Upper lobe of left lung (tissue), 6 donors: Measurements from ENCODE around the gene TEX36. TPM values are rescaled to one million over a fixed set of nuclear protein-coding genes. Genes with fewer than 3 reads are reported as not detected.

Source experiments
- ATAC-seq, 2 donors: fragments of 200-7000 bp; cut with Tn5 transposase; one replicate each; pipeline ENCODE4 v1.9.1; 2022; ENCODE audit warnings: mild to moderate bottlenecking in 2 of 2, moderate library complexity in 2 of 2; ENCODE audit not compliant: low FRiP score in 2 of 2
- DNase-seq, 2 donors: peaks; one replicate each; pipeline ENCODE4 v3.0.0-alpha.2; 2019 to 2020
- H3K27ac ChIP-seq, 4 donors: fragments of 200-600 bp; sonication (generic); one replicate each; pipeline ENCODE4 v1.5.1; 2016 to 2019
- H3K27me3 ChIP-seq, 4 donors: fragments of 200-600 bp; sonication (generic); one replicate each; pipeline ENCODE4 v1.5.1; 2017 to 2019
- H3K36me3 ChIP-seq, 4 donors: fragments of 200-600 bp; sonication (generic); one replicate each; pipeline ENCODE4 v1.5.1; 2016 to 2019
- H3K4me1 ChIP-seq, 4 donors: fragments of 200-600 bp; sonication (generic); one replicate each; pipeline ENCODE4 v1.5.1; 2018 to 2019
- H3K4me3 ChIP-seq, 4 donors: fragments of 200-600 bp; sonication (generic); one replicate each; pipeline ENCODE4 v1.5.1; 2017 to 2019; ENCODE audit warnings: mild to moderate bottlenecking in 2 of 4, moderate library complexity in 1 of 4
- H3K9me3 ChIP-seq, 4 donors: fragments of 200-600 bp; sonication (generic); one replicate each; pipeline ENCODE4 v1.5.1; 2018 to 2019
- EP300 ChIP-seq, 4 donors: sonication (generic); formaldehyde crosslinking; IDR thresholded peaks; one replicate each; pipeline ENCODE4 v1.5.1; 2017; ENCODE audit warnings: antibody characterized with exemption in 4 of 4, control low read depth in 2 of 4
- POLR2A ChIP-seq, 4 donors: fragments of 450-650 bp; IDR thresholded peaks; one replicate each; pipeline ENCODE4 v1.5.1; 2016 to 2017; ENCODE audit warnings: antibody characterized with exemption in 4 of 4, mild to moderate bottlenecking in 2 of 4
- POLR2AphosphoS5 ChIP-seq, 2 donors: sonication (generic); formaldehyde crosslinking; IDR thresholded peaks; one replicate each; pipeline ENCODE4 v1.5.1; 2017; ENCODE audit warnings: antibody characterized with exemption in 2 of 2
- WGBS, 2 donors: methylation state at CpG; one replicate each; pipeline ENCODE4 v1.1.5; 2017 to 2018; 5-methylcytosine and 5-hydroxymethylcytosine counted together
- total RNA-seq, 6 donors: library from RNA; depleted of rRNA in 4 of 6; stranded (reverse); fragments of >200 nt in 4 of 6; gene quantifications; one replicate each; pipeline versions ENCODE4 v1.1.0 to v1.2.1, GENCODE V29; 2016 to 2021
- TF ChIP-seq, protein P1 (sequence below), 6 experiments: fragments of 450-650 bp in 4 of 6; fragments of 200-600 bp in 2 of 6; sonication (generic) in 2 of 6; IDR thresholded peaks; one replicate each; pipeline ENCODE4 v1.5.1; 2016 to 2019; ENCODE audit warnings: antibody characterized with exemption in 6 of 6
- donor health status: DM: no; HTN: no; CAD: no; lungs with moderate emphysema.
- donor health status: DM: no; HTN: yes; CAD: no; lungs with severe emphysema.

TEX36 gene, protein sequence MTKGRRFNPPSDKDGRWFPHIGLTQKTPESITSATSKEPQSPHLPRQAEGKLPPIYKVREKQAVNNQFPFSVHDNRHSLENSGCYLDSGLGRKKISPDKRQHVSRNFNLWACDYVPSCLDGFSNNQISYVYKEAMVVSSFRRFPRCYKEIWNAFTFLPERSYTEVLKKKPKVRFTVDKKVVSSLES
- total RNA-seq = not detected

DNA sequence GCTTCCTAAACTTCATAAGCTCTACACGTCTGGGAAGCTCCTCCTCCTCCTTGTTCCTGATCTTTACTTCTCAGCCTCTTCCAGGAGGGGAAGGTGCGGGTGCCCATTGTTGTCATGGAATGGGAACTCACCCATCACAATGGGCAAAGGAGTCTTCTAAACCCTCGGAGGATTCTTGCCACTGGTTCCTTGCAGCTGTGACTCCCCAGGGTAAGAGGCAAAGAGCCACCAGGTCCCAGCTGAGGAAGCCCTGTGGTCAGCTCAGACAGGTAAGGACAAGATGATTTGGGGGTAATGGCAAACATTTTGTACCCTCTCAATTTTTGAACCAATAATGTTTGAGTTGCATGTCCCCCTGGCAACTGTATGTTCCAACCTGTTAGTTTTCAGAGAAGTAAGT, at the start of gene TEX36:
Gene TEX36 (minus strand): TSS at position 101 of the 400 bp plus-strand sequence. CDS start 174 bp downstream, outside the sequence.
- Histone ChIP-seq H3K27me3 (no peaks in the 10 kb centered on the region), H3K9me3 (no peaks in the 10 kb centered on the region), H3K27ac (no peak within 1 kb of the TSS), H3K36me3 (no peaks in the 10 kb centered on the region), H3K4me3 (no peak within 1 kb of the TSS), H3K4me1 (no peaks in the 10 kb centered on the region)
- no peak for TF ChIP-seq EP300 (IDR thresholded peaks at IDR 0.05)
- TF ChIP-seq, protein P1, sequence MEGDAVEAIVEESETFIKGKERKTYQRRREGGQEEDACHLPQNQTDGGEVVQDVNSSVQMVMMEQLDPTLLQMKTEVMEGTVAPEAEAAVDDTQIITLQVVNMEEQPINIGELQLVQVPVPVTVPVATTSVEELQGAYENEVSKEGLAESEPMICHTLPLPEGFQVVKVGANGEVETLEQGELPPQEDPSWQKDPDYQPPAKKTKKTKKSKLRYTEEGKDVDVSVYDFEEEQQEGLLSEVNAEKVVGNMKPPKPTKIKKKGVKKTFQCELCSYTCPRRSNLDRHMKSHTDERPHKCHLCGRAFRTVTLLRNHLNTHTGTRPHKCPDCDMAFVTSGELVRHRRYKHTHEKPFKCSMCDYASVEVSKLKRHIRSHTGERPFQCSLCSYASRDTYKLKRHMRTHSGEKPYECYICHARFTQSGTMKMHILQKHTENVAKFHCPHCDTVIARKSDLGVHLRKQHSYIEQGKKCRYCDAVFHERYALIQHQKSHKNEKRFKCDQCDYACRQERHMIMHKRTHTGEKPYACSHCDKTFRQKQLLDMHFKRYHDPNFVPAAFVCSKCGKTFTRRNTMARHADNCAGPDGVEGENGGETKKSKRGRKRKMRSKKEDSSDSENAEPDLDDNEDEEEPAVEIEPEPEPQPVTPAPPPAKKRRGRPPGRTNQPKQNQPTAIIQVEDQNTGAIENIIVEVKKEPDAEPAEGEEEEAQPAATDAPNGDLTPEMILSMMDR (IDR thresholded peaks at IDR 0.05) = no peak
- ATAC-seq = no peak
- 71 to 76% methylated on average over 3 of the region's 3 CpGs for WGBS, 2 donors
- no peak for DNase-seq

DNA sequence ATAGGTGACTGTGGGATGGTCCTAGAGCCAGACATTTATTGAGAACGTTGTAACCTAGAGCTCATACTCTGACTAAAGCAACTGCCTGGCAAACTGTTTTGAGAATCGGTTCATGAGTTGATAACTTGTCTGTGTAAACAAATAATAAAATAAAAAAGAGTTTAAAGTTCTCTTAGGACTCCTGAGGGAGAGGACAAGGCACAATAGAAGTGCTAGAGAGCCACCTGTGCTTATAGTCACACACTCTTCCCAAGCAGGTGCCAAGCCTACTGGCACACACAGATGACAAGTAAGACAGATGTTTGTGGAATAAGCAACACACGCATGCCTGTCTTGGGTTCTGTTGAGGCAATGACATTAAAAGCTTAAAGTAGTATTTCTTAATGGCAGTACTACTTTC, 44.5 kb upstream of the TEX36 start:
- H3K27ac ChIP-seq = no peak overlapping the region
- peaks cover 56 to 100% (median 76%) of the 10 kb centered on the region in 4 donors for H3K36me3 ChIP-seq
- no peaks in the 10 kb centered on the region for H3K4me1 ChIP-seq
- no peaks in the 10 kb centered on the region for H3K9me3 ChIP-seq
- WGBS, 2 donors = 59 to 64% methylated on average over 3 of the region's 3 CpGs
- H3K27me3 ChIP-seq = no peaks in the 10 kb centered on the region
- ATAC-seq = no peak
- no peak overlapping the region for H3K4me3 ChIP-seq
- TF ChIP-seq POLR2A (IDR thresholded peaks at IDR 0.05) (no peak), POLR2AphosphoS5 (IDR thresholded peaks at IDR 0.05) (no peak), EP300 (IDR thresholded peaks at IDR 0.05) (no peak)
- TF ChIP-seq, protein P1 (IDR thresholded peaks at IDR 0.05) = no peak
- no peak for DNase-seq

DNA sequence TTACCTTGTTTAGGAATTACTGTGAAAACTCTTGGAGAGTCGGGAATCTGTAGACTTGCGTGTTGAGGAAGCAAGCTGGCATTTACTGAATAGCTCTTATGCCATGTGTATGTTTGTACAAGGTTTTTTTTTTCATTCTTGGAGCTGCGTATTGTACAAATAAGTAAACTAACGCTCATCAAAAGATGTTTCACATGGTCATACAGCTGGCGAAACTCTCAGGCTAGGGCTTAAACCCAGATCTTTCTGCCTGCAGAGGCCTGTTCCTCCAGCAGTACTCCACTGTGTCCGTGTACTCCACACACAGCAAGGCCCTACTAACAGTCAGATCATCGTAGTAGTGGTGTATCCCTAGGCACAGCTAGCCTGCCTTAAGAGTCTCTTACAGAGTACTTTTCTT, 44.0 kb upstream of the TEX36 start:
- peaks cover 61 to 100% (median 75%) of the 10 kb centered on the region in 4 donors for H3K36me3 ChIP-seq
- ATAC-seq (no peak), DNase-seq (no peak)
- H3K27ac ChIP-seq = no peak overlapping the region
- 85 to 93% methylated on average over 7 of the region's 7 CpGs for whole genome bisulfite sequencing, 2 donors
- no peaks in the 10 kb centered on the region for H3K4me1 ChIP-seq
- H3K9me3 ChIP-seq = no peaks in the 10 kb centered on the region
- no peak overlapping the region for H3K4me3 ChIP-seq
- TF ChIP-seq, protein P1 (IDR thresholded peaks at IDR 0.05) = no peak
- no peak for TF ChIP-seq POLR2A (IDR thresholded peaks at IDR 0.05)
- TF ChIP-seq EP300 (IDR thresholded peaks at IDR 0.05) = no peak
- TF ChIP-seq POLR2AphosphoS5 (IDR thresholded peaks at IDR 0.05) = no peak
- H3K27me3 ChIP-seq = no peaks in the 10 kb centered on the region

DNA sequence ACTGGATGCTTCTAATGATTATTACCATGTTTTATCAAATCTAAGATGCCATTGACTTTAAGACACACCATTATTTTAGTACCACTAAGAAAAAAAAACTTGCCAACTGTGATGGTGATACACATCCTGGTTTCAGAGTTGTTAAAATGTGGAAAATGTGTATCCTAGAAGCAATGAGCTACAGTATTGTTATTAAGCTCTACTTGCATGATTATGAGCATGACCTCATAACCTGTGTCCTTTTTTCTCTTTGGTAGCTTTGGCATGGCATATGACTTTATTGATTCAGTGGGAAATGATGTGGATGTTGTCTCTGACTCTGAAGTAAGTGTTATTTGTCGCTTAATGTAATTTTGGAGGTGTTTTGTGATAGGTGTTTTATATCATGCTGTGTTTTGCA, 39.8 kb upstream of the TEX36 start:
- Histone ChIP-seq H3K9me3 (no peaks in the 10 kb centered on the region), H3K27me3 (no peaks in the 10 kb centered on the region), H3K36me3 (peaks cover 38 to 68% (median 46%) of the 10 kb centered on the region in 4 donors), H3K4me3 (no peak overlapping the region), H3K27ac (no peak overlapping the region), H3K4me1 (peaks cover 18 to 25% (median 19%) of the 10 kb centered on the region in 4 donors)
- ATAC-seq (no peak), DNase-seq (no peak)
- TF ChIP-seq POLR2A (IDR thresholded peaks at IDR 0.05) (no peak), EP300 (IDR thresholded peaks at IDR 0.05) (no peak), POLR2AphosphoS5 (IDR thresholded peaks at IDR 0.05) (no peak)
- TF ChIP-seq, protein P1 (IDR thresholded peaks at IDR 0.05) = no peak
- 98 to 100% methylated on average over 1 of the region's 1 CpG for WGBS, 2 donors

DNA sequence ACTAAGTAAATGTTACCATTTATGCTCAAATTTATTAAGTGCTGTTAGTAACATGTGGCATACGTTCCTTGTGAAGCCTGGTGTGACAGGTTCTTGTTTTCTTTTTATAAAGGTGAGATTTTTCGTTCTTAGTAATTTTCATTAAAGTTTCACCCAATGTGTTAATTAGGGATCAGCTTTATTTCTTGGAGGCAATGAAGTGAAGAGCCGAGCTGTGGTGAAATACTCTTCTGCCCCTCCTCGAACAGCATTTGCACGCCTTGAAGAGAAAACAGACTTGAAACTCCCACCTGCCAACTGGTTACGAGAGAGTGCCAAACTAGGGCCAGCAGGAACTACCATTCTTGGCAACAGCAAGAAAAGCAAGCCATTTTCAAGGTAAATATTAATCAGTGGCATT, 38.1 kb upstream of the TEX36 start:
- H3K27ac ChIP-seq = no peak overlapping the region
- DNase-seq (no peak), ATAC-seq (no peak)
- 73 to 81% methylated on average over 6 of the region's 6 CpGs for WGBS, 2 donors
- H3K4me3 ChIP-seq = peak overlapping the region in 1 of 4 donors; percentile 67
- no peaks in the 10 kb centered on the region for H3K9me3 ChIP-seq
- peaks cover 20 to 50% (median 30%) of the 10 kb centered on the region in 4 donors for H3K36me3 ChIP-seq
- peaks cover 18 to 25% (median 19%) of the 10 kb centered on the region in 4 donors for H3K4me1 ChIP-seq
- H3K27me3 ChIP-seq = no peaks in the 10 kb centered on the region
- TF ChIP-seq, protein P1 (IDR thresholded peaks at IDR 0.05) = no peak
- no peak for TF ChIP-seq EP300 (IDR thresholded peaks at IDR 0.05)
